Measurements from ENCODE around the gene TMEM40. TPM values are rescaled to one million over a fixed set of nuclear protein-coding genes. Genes with fewer than 3 reads are reported as not detected.

Gene TMEM40
- total RNA-seq, 1 donor from 2014 or later: 7.8 TPM

DNA sequence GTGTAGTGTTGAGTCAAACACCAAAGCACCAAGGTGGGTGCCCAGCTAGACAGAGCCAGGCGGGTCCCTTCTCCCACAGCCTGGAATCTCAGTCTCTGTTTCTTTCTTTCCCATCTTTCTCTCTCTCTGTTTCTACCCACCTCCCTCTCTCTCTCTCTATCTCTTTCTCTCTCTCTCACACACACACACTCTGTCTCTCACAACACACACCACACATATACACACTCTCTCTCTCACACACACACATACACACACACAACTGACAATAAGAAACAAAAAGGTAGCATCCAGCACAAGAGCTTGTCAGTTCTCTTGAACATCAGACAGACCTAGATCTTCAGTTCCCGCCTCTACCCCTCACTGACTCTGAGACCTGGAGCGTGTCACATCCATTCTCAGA, 2.4 kb downstream of the TMEM40 start:
- H3K9me3 Mint-ChIP-seq: no peaks in the 10 kb centered on the region
- no peak overlapping the region for H3K27ac Mint-ChIP-seq
- DNase-seq (ENCODE audit: low spot score in 2 of 2, unreplicated experiment in 2 of 2): no peak
- H3K4me3 Mint-ChIP-seq: no peak overlapping the region
- H3K4me1 Mint-ChIP-seq: peaks cover 34% of the 10 kb centered on the region
- TF ChIP-seq, protein P1, sequence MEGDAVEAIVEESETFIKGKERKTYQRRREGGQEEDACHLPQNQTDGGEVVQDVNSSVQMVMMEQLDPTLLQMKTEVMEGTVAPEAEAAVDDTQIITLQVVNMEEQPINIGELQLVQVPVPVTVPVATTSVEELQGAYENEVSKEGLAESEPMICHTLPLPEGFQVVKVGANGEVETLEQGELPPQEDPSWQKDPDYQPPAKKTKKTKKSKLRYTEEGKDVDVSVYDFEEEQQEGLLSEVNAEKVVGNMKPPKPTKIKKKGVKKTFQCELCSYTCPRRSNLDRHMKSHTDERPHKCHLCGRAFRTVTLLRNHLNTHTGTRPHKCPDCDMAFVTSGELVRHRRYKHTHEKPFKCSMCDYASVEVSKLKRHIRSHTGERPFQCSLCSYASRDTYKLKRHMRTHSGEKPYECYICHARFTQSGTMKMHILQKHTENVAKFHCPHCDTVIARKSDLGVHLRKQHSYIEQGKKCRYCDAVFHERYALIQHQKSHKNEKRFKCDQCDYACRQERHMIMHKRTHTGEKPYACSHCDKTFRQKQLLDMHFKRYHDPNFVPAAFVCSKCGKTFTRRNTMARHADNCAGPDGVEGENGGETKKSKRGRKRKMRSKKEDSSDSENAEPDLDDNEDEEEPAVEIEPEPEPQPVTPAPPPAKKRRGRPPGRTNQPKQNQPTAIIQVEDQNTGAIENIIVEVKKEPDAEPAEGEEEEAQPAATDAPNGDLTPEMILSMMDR (IDR thresholded peaks at IDR 0.05; ENCODE audit: unreplicated experiment): no peak
- no peaks in the 10 kb centered on the region for H3K36me3 Mint-ChIP-seq
- no peaks in the 10 kb centered on the region for H3K27me3 Mint-ChIP-seq (ENCODE audit: low read depth)

DNA sequence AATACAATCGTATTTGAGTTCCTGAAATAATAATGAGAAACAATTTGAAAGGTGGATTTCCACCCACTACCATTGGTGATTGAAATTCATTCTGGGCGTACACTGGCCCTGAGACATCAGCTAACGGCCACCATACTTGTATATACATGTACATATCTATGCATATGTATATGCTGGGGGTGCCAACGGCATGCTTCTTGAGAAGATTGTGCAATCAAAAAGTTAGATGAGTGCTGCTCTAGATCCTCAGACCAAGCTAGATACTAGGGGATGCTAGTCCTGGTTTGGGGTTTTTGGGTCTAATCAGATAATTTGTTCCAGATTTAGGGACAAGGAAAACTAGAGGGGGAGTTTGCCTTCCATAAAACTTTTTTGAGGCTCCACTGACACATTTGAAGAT, 2.9 kb downstream of the TMEM40 start:
- TF ChIP-seq, protein P1 (IDR thresholded peaks at IDR 0.05; ENCODE audit: unreplicated experiment): no peak
- DNase-seq (ENCODE audit: low spot score in 2 of 2, unreplicated experiment in 2 of 2): no peak
- Mint-ChIP-seq H3K4me1 (peaks cover 34% of the 10 kb centered on the region), H3K27ac (no peak overlapping the region), H3K4me3 (no peak overlapping the region), H3K27me3 (ENCODE audit: low read depth) (no peaks in the 10 kb centered on the region), H3K9me3 (no peaks in the 10 kb centered on the region), H3K36me3 (no peaks in the 10 kb centered on the region)

DNA sequence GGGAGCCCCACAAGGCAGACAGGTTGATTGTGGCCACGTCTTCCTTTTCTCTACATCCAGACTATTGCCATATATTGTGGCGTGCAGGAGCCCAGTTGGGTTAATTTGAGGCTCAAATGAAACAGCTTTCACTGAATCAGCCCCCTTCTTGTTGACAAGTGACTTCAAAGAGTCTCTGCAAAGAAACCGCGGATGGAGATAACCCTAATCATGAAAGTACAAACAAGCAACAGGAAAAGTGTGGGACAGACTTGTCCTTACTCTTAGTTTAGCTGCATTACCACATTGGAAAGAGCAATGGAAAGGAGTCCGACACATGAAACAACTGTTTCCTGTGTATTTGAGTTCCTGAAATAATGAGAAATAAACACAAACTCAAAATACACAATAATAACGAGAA, 3.3 kb downstream of the TMEM40 start:
- TF ChIP-seq, protein P1 (IDR thresholded peaks at IDR 0.05; ENCODE audit: unreplicated experiment): no peak
- DNase-seq (ENCODE audit: low spot score in 2 of 2, unreplicated experiment in 2 of 2): no peak
- H3K27me3 Mint-ChIP-seq (ENCODE audit: low read depth): no peaks in the 10 kb centered on the region

DNA sequence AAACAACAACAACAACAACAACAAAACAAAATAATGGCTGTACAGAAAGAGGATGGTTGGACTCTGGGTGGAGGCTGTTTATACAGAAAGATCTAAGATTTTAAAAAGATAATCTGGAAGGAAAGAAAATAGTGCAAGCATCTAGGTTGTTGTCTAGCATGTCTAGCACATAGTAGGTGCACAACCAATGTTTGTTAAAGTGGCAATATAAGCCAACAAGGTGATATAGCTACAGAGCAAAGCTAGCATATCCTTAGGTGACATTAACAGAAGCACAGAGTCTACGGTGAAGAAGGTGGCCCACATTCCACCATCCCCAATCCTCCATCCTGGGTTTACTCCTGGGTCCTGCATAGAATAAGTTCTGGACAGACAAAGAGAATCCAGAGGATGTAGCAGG, 4.7 kb downstream of the TMEM40 start:
- no peak for DNase-seq (ENCODE audit: low spot score in 2 of 2, unreplicated experiment in 2 of 2)
- TF ChIP-seq, protein P1 (IDR thresholded peaks at IDR 0.05; ENCODE audit: unreplicated experiment): no peak
- no peaks in the 10 kb centered on the region for H3K9me3 Mint-ChIP-seq
- peaks cover 17% of the 10 kb centered on the region for H3K4me1 Mint-ChIP-seq
- H3K4me3 Mint-ChIP-seq: no peak overlapping the region
- H3K27me3 Mint-ChIP-seq (ENCODE audit: low read depth): no peaks in the 10 kb centered on the region
- no peak overlapping the region for H3K27ac Mint-ChIP-seq
- no peaks in the 10 kb centered on the region for H3K36me3 Mint-ChIP-seq

More for the DNA sequence above, 3.3 kb downstream of the TMEM40 start:
- H3K36me3 Mint-ChIP-seq: no peaks in the 10 kb centered on the region
- H3K4me1 Mint-ChIP-seq: peaks cover 32% of the 10 kb centered on the region
- no peaks in the 10 kb centered on the region for H3K9me3 Mint-ChIP-seq
- H3K4me3 Mint-ChIP-seq: no peak overlapping the region
- H3K27ac Mint-ChIP-seq: no peak overlapping the region

DNA sequence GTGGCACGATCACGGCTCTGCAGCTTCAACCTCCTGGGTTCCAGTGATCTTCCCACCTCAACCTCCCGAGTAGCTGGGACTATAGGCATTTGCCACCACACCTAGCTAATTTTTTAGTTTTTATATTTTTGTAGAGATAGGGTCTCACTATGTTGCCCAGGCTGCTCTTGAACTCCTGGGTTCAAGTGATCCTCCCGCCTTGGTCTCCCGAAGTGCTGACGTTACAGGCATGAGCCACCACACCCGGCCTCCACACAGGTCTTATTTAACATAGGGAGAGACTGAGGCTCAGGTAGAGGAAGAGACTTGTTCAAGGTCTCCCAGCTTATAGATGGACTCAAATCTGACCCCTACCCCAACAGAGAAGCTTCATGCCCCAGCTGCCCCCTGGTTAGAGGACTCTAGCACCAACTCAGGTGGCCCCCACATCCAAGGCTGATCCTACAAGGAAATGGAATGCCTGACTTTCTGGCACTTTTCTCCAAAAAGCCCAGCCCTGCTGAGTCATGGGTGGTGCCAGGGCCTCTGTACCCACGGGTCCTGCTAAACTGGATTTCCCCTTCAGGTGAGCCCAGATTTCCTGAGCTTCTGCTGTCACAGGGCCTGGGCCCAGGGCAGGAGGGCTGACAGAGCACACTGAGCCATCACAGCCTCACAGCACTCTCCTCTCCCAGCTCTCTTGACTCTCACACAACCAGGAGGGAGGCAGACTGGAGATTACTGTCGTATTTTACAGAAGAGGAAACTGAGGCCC, 5.6 kb downstream of the TMEM40 start:
- H3K36me3 Mint-ChIP-seq: no peaks in the 10 kb centered on the region
- no peaks in the 10 kb centered on the region for H3K9me3 Mint-ChIP-seq
- H3K27me3 Mint-ChIP-seq (ENCODE audit: low read depth): no peaks in the 10 kb centered on the region
- no peak overlapping the region for H3K4me3 Mint-ChIP-seq
- no peak for DNase-seq (ENCODE audit: low spot score in 2 of 2, unreplicated experiment in 2 of 2)
- TF ChIP-seq, protein P1 (IDR thresholded peaks at IDR 0.05; ENCODE audit: unreplicated experiment): no peak
- H3K27ac Mint-ChIP-seq: peak overlapping the region; percentile 9
- peaks cover 9% of the 10 kb centered on the region for H3K4me1 Mint-ChIP-seq

Data from mesothelial cell of epicardium (in vitro differentiated cells).